Astrocyte of the spinal cord (primary cell): ENCODE measurements around the gene NKX2-2.
A peak's percentile ranks its signal among the peaks of the same experiment; 100 is the strongest.
"Not testable (repeated sequence)": the region's sequence is repeated elsewhere in the genome, so short reads cannot be mapped to it uniquely, and the experiment has no call there.

Experiments
- DNase-seq: peaks from one replicate; pipeline ENCODE4 v3.0.0; 2011; ENCODE audit warnings: low read depth, low spot score
- H3K4me3 ChIP-seq: 2 replicates; pipeline ENCODE4 v1.5.1; 2011; ENCODE audit warnings: low read depth, mild to moderate bottlenecking, low read length, moderate library complexity
- CTCF ChIP-seq: IDR thresholded peaks from 2 replicates; pipeline ENCODE4 v1.5.1; 2012; ENCODE audit warnings: low read depth, mild to moderate bottlenecking, low read length, inconsistent platforms
- in situ Hi-C: cut with HindIII; loops from 2 replicates; pipeline ENCODE4 v1.10.0; 2017; ENCODE audit warnings: low sequenced_read_pairs

NKX2-2 gene

GRCh38 chr20:21498635-21499034 is 15.2 kb downstream of the NKX2-2 start:
- DNase-seq, result no peak
- TF ChIP-seq CTCF, result no peak
- H3K4me3 ChIP-seq, result no peak overlapping the region
- in situ Hi-C loops, result no loop called here

- DNase-seq, result no peak
- TF ChIP-seq CTCF, result no peak
- in situ Hi-C loops, result no loop called here
- H3K4me3 ChIP-seq, result no peak overlapping the region
Observed at GRCh38 chr20:21498195-21498594, 15.7 kb downstream of the NKX2-2 start.

- DNase-seq, result no peak
- no peak overlapping the region for H3K4me3 ChIP-seq
- in situ Hi-C loops, result no loop called here
- no peak for TF ChIP-seq CTCF
Observed at GRCh38 chr20:21496452-21496851, 17.4 kb downstream of the NKX2-2 start.

- TF ChIP-seq CTCF, result no peak
- in situ Hi-C loops, result no loop called here
Observed at GRCh38 chr20:21493049-21493448, 20.8 kb downstream of the NKX2-2 start.

GRCh38 chr20:21490105-21490504 is 23.8 kb downstream of the NKX2-2 start:
- in situ Hi-C loops, result no loop called here
- DNase-seq, result no peak
- TF ChIP-seq CTCF, result peak; percentile 26
- no peak overlapping the region for H3K4me3 ChIP-seq

More at GRCh38 chr20:21493049-21493448, 20.8 kb downstream of the NKX2-2 start:
- H3K4me3 ChIP-seq, result no peak overlapping the region
- no peak for DNase-seq

- H3K4me3 ChIP-seq, DNase-seq, in situ Hi-C loops: not testable (repeated sequence)
Observed at GRCh38 chr20:21480144-21480543, 33.7 kb downstream of the NKX2-2 start.

- in situ Hi-C loops, result no loop called here
- no peak for DNase-seq
- no peak for TF ChIP-seq CTCF
- H3K4me3 ChIP-seq, result no peak overlapping the region
Observed at GRCh38 chr20:21465799-21466198, 48.1 kb downstream of the NKX2-2 start.
